Lower lobe of right lung (tissue), 2 donors: ENCODE results near the gene SLC39A7. TPM values are rescaled to one million over a fixed set of nuclear protein-coding genes. Genes with fewer than 3 reads are reported as not detected.

Experiments
- ATAC-seq, 2 donors: fragments of 200-7000 bp; cut with Tn5 transposase; one replicate each; pipeline ENCODE4 v1.9.1; 2020 to 2022; ENCODE audit warnings: mild to moderate bottlenecking in 2 of 2, moderate library complexity in 2 of 2
- DNase-seq: peaks from one replicate; pipeline ENCODE4 v3.0.0-alpha.2; 2020
- H3K27ac ChIP-seq: fragments of 200-600 bp; one replicate; pipeline ENCODE4 v1.8.0; 2022
- H3K27me3 ChIP-seq: fragments of 200-600 bp; one replicate; pipeline ENCODE4 v1.8.0; 2022; ENCODE audit warnings: low read depth
- H3K36me3 ChIP-seq: fragments of 200-600 bp; one replicate; pipeline ENCODE4 v1.8.0; 2022; ENCODE audit warnings: mild to moderate bottlenecking
- H3K4me1 ChIP-seq: fragments of 200-600 bp; one replicate; pipeline ENCODE4 v1.8.0; 2022
- H3K4me3 ChIP-seq: fragments of 200-600 bp; one replicate; pipeline ENCODE4 v1.8.0; 2022; ENCODE audit warnings: mild to moderate bottlenecking
- H3K9me3 ChIP-seq: fragments of 200-600 bp; one replicate; pipeline ENCODE4 v1.8.0; 2022
- CTCF ChIP-seq: fragments of 200-600 bp; IDR thresholded peaks from one replicate; pipeline ENCODE4 v1.8.0; 2022; ENCODE audit warnings: antibody characterized with exemption, mild to moderate bottlenecking
- intact Hi-C: fragments of 100-400 bp; cut with DNase I; formaldehyde crosslinking; loops from one replicate; pipeline ENCODE4 v1.11.0; 2022
- total RNA-seq: library from RNA; stranded (reverse); fragmentation: NEBNext Ultra II Directional; extraction: Animal tissue kit (Norgen Biotek cat#: 25700); gene quantifications from one replicate; pipeline ENCODE4 v1.2.1, GENCODE V29; 2021
- donor health status: DM: no; HTN: yes; CAD: no; lungs with severe emphysema.

Gene SLC39A7
- total RNA-seq, 1 donor from 2014 or later: 76.0 TPM

- intact Hi-C loops: no loop called here
- no peak for TF ChIP-seq CTCF
- ATAC-seq (no peak), DNase-seq (no peak)
- H3K9me3 ChIP-seq: no peaks in the 10 kb centered on the region
- no peaks in the 10 kb centered on the region for H3K36me3 ChIP-seq
- no peak overlapping the region for H3K27ac ChIP-seq
- no peak overlapping the region for H3K4me3 ChIP-seq
- H3K4me1 ChIP-seq: peaks cover 16% of the 10 kb centered on the region
- no peaks in the 10 kb centered on the region for H3K27me3 ChIP-seq
These were observed 35.8 kb upstream of the SLC39A7 start for GRCh38 chr6:33164665-33165373.

GRCh38 chr6:33165581-33166258 is 34.9 kb upstream of the SLC39A7 start:
- Histone ChIP-seq H3K36me3 (no peaks in the 10 kb centered on the region), H3K9me3 (no peaks in the 10 kb centered on the region), H3K27me3 (no peaks in the 10 kb centered on the region), H3K27ac (no peak overlapping the region), H3K4me3 (no peak overlapping the region), H3K4me1 (peaks cover 13% of the 10 kb centered on the region)
- ATAC-seq (no peak), DNase-seq (no peak)
- no peak for TF ChIP-seq CTCF
- intact Hi-C loops: no loop called here

- H3K27me3 ChIP-seq: no peaks in the 10 kb centered on the region
- H3K4me3 ChIP-seq: no peak overlapping the region
- H3K9me3 ChIP-seq: no peaks in the 10 kb centered on the region
- no peak for TF ChIP-seq CTCF
- no peak overlapping the region for H3K27ac ChIP-seq
- intact Hi-C loops: no loop called here
- peaks cover 6% of the 10 kb centered on the region for H3K4me1 ChIP-seq
- H3K36me3 ChIP-seq: no peaks in the 10 kb centered on the region
- DNase-seq (no peak), ATAC-seq (no peak)
These were observed 34.3 kb upstream of the SLC39A7 start for GRCh38 chr6:33166363-33166762.

GRCh38 chr6:33166811-33167210 is 33.9 kb upstream of the SLC39A7 start:
- TF ChIP-seq CTCF: no peak
- Histone ChIP-seq H3K9me3 (no peaks in the 10 kb centered on the region), H3K4me1 (peaks cover 4% of the 10 kb centered on the region), H3K4me3 (no peak overlapping the region), H3K27ac (no peak overlapping the region), H3K27me3 (no peaks in the 10 kb centered on the region), H3K36me3 (no peaks in the 10 kb centered on the region)
- ATAC-seq: no peak
- intact Hi-C loops: no loop called here
- no peak for DNase-seq

GRCh38 chr6:33167374-33168283 is 33.0 kb upstream of the SLC39A7 start:
- Histone ChIP-seq H3K9me3 (no peaks in the 10 kb centered on the region), H3K27me3 (no peaks in the 10 kb centered on the region), H3K36me3 (no peaks in the 10 kb centered on the region), H3K4me1 (no peaks in the 10 kb centered on the region), H3K27ac (no peak overlapping the region), H3K4me3 (no peak overlapping the region)
- ATAC-seq (no peak), DNase-seq (no peak)
- intact Hi-C loops: no loop called here
- no peak for TF ChIP-seq CTCF
